HTR-8/SVneo (cell line): ENCODE measurements around the gene MEIOB.
A peak's percentile ranks its signal among the peaks of the same experiment; 100 is the strongest.
"Not testable (repeated sequence)": the region's sequence is repeated elsewhere in the genome, so short reads cannot be mapped to it uniquely, and the experiment has no call there.

Experiments
- DNase-seq: peaks from one replicate; pipeline ENCODE4 v3.0.0; 2011; ENCODE audit warnings: low spot score, mixed read lengths; ENCODE audit not compliant: insufficient read length
- FAIRE-seq: peaks from 2 replicates; lab custom pipeline; 2011; peaks lifted over from hg19 to GRCh38; lab: Jason Lieb, UNC

The MEIOB gene

GRCh38 chr16:1908184-1908583, 36.2 kb upstream of the MEIOB start:
- no peak for FAIRE-seq
- DNase-seq: no peak

GRCh38 chr16:1907226-1907860, 35.4 kb upstream of the MEIOB start:
- FAIRE-seq: no peak
- DNase-seq: no peak

GRCh38 chr16:1906846-1907165, 34.8 kb upstream of the MEIOB start:
- no peak for FAIRE-seq
- no peak for DNase-seq

GRCh38 chr16:1906055-1906845, 34.3 kb upstream of the MEIOB start:
- DNase-seq: no peak
- no peak for FAIRE-seq

GRCh38 chr16:1903845-1904840, 32.2 kb upstream of the MEIOB start:
- no peak for FAIRE-seq
- DNase-seq: no peak

- no peak for FAIRE-seq
- no peak for DNase-seq
These were observed 31.2 kb upstream of the MEIOB start for GRCh38 chr16:1903220-1903574.

- DNase-seq: no peak
- FAIRE-seq: no peak
These were observed 30.7 kb upstream of the MEIOB start for GRCh38 chr16:1902547-1903219.

GRCh38 chr16:1900452-1900774, 28.4 kb upstream of the MEIOB start:
- no peak for FAIRE-seq
- no peak for DNase-seq

GRCh38 chr16:1899641-1900451, 27.9 kb upstream of the MEIOB start:
- peak; percentile 57 for FAIRE-seq

GRCh38 chr16:1897692-1898091, 25.7 kb upstream of the MEIOB start:
- FAIRE-seq, DNase-seq: not testable (repeated sequence)

More at GRCh38 chr16:1899641-1900451, 27.9 kb upstream of the MEIOB start:
- no peak for DNase-seq

GRCh38 chr16:1895949-1896675, 24.1 kb upstream of the MEIOB start:
- DNase-seq (no peak), FAIRE-seq (no peak)

- DNase-seq (no peak), FAIRE-seq (no peak)
These were observed 23.1 kb upstream of the MEIOB start for GRCh38 chr16:1895068-1895467.

GRCh38 chr16:1890708-1891050, 18.7 kb upstream of the MEIOB start:
- DNase-seq (no peak), FAIRE-seq (no peak)

- no peak for DNase-seq
- FAIRE-seq: peak; percentile 16
These were observed 18.2 kb upstream of the MEIOB start for GRCh38 chr16:1890024-1890707.

- FAIRE-seq (no peak), DNase-seq (no peak)
These were observed 15.9 kb upstream of the MEIOB start for GRCh38 chr16:1887711-1888354.

- DNase-seq: no peak
- FAIRE-seq: no peak
These were observed 12.9 kb upstream of the MEIOB start for GRCh38 chr16:1884889-1885288.

GRCh38 chr16:1884155-1884760, 12.3 kb upstream of the MEIOB start:
- FAIRE-seq: no peak
- no peak for DNase-seq

GRCh38 chr16:1881172-1881571, 9.2 kb upstream of the MEIOB start:
- not testable (repeated sequence) for DNase-seq
- peak; percentile 49 for FAIRE-seq
